ENCODE measurements around the gene IL22.
"Not testable (repeated sequence)": the region's sequence is repeated elsewhere in the genome, so short reads cannot be mapped to it uniquely, and the experiment has no call there.

Gene IL22

GRCh38 chr12:68229956-68230355 lies 23.4 kb downstream of the IL22 start:
- DNase-seq (ENCODE audit: low read depth): no peak

GRCh38 chr12:68227356-68227755 lies 26.0 kb downstream of the IL22 start:
- DNase-seq (ENCODE audit: low read depth): no peak

- no peak for DNase-seq (ENCODE audit: low read depth)
Observed at GRCh38 chr12:68225576-68226476, 27.6 kb downstream of the IL22 start, which contains the start of gene IL26. IL26 (minus strand) TSS chr12:68225810; CDS start chr12:68225756, 54 bp downstream.

- no peak for DNase-seq (ENCODE audit: low read depth)
Observed at GRCh38 chr12:68224613-68225285, 28.7 kb downstream of the IL22 start.

GRCh38 chr12:68223067-68223747 lies 30.2 kb downstream of the IL22 start:
- DNase-seq (ENCODE audit: low read depth): peak; percentile 46

- DNase-seq (ENCODE audit: low read depth): no peak
Observed at GRCh38 chr12:68222326-68222725, 31.1 kb downstream of the IL22 start.

- no peak for DNase-seq (ENCODE audit: low read depth)
Observed at GRCh38 chr12:68221497-68221896, 31.9 kb downstream of the IL22 start.

- DNase-seq (ENCODE audit: low read depth): no peak
Observed at GRCh38 chr12:68210875-68211274, 42.5 kb downstream of the IL22 start.

- not testable (repeated sequence) for DNase-seq (ENCODE audit: low read depth)
Observed at GRCh38 chr12:68209048-68209728, 44.2 kb downstream of the IL22 start.

- DNase-seq (ENCODE audit: low read depth): no peak
Observed at GRCh38 chr12:68207276-68207675, 46.1 kb downstream of the IL22 start.

- no peak for DNase-seq (ENCODE audit: low read depth)
Observed at GRCh38 chr12:68206446-68206845, 47.0 kb downstream of the IL22 start.

- no peak for DNase-seq (ENCODE audit: low read depth)
Observed at GRCh38 chr12:68203460-68203875, 49.9 kb downstream of the IL22 start.

GRCh38 chr12:68200854-68201253 lies 52.5 kb downstream of the IL22 start:
- no peak for DNase-seq (ENCODE audit: low read depth)

GRCh38 chr12:68199127-68199526 lies 54.3 kb downstream of the IL22 start:
- no peak for DNase-seq (ENCODE audit: low read depth)

GRCh38 chr12:68198507-68199086 lies 54.8 kb downstream of the IL22 start:
- no peak for DNase-seq (ENCODE audit: low read depth)
